ENCODE measurements around the gene MAGT1.
A peak's percentile ranks its signal among the peaks of the same experiment; 100 is the strongest.
"Not testable (repeated sequence)": the region's sequence is repeated elsewhere in the genome, so short reads cannot be mapped to it uniquely, and the experiment has no call there.

MAGT1 gene

GRCh38 chrX:77899081-77899828, 4.0 kb upstream of the MAGT1 start, which contains the start of gene COX7B:
Gene COX7B (plus strand): TSS chrX:77899468. CDS start chrX:77899554, 86 bp downstream.
- peak within 1 kb of the TSS; percentile 77 for H3K27ac ChIP-seq (ENCODE audit: poor library complexity, severe bottlenecking)
- peak; percentile 47 for TF ChIP-seq CTCF (IDR thresholded peaks at IDR 0.05; ENCODE audit: poor library complexity, severe bottlenecking)
- H3K27me3 ChIP-seq (ENCODE audit: insufficient read depth, poor library complexity, severe bottlenecking): no peaks in the 10 kb centered on the region
- peaks cover 28% of the 10 kb centered on the region for H3K36me3 ChIP-seq (ENCODE audit: low read depth)
- peaks cover 3% of the 10 kb centered on the region for H3K4me1 ChIP-seq (ENCODE audit: insufficient read depth, poor library complexity, severe bottlenecking)
- H3K9me3 ChIP-seq (ENCODE audit: severe bottlenecking): no peaks in the 10 kb centered on the region
- DNase-seq (ENCODE audit: low spot score): peak; percentile 49
- H3K4me3 ChIP-seq (ENCODE audit: severe bottlenecking): peak within 1 kb of the TSS; percentile 48
- ATAC-seq (ENCODE audit: low read depth): peak; percentile 74

GRCh38 chrX:77893713-77894112, 1.5 kb downstream of the MAGT1 start:
- ATAC-seq (ENCODE audit: low read depth) (no peak), DNase-seq (ENCODE audit: low spot score) (no peak)
- Histone ChIP-seq H3K36me3 (ENCODE audit: low read depth) (peaks cover 4% of the 10 kb centered on the region; the same call in 1 of the 2 replicates), H3K27me3 (ENCODE audit: insufficient read depth, poor library complexity, severe bottlenecking) (no peaks in the 10 kb centered on the region), H3K27ac (ENCODE audit: poor library complexity, severe bottlenecking) (no peak overlapping the region), H3K4me3 (ENCODE audit: severe bottlenecking) (peak overlapping the region; percentile 55), H3K4me1 (ENCODE audit: insufficient read depth, poor library complexity, severe bottlenecking) (peaks cover 2% of the 10 kb centered on the region), H3K9me3 (ENCODE audit: severe bottlenecking) (no peaks in the 10 kb centered on the region)
- no peak for TF ChIP-seq CTCF (IDR thresholded peaks at IDR 0.05; ENCODE audit: poor library complexity, severe bottlenecking)

- no peak overlapping the region for H3K4me3 ChIP-seq (ENCODE audit: severe bottlenecking)
- no peaks in the 10 kb centered on the region for H3K9me3 ChIP-seq (ENCODE audit: severe bottlenecking)
- ATAC-seq (ENCODE audit: low read depth): no peak
- no peaks in the 10 kb centered on the region for H3K27me3 ChIP-seq (ENCODE audit: insufficient read depth, poor library complexity, severe bottlenecking)
- no peak for TF ChIP-seq CTCF (IDR thresholded peaks at IDR 0.05; ENCODE audit: poor library complexity, severe bottlenecking)
- H3K27ac ChIP-seq (ENCODE audit: poor library complexity, severe bottlenecking): no peak overlapping the region
- H3K36me3 ChIP-seq (ENCODE audit: low read depth): peaks cover 4% of the 10 kb centered on the region; the same call in 1 of the 2 replicates
- no peaks in the 10 kb centered on the region for H3K4me1 ChIP-seq (ENCODE audit: insufficient read depth, poor library complexity, severe bottlenecking)
- no peak for DNase-seq (ENCODE audit: low spot score)
These were observed 2.3 kb downstream of the MAGT1 start for GRCh38 chrX:77892887-77893286.

GRCh38 chrX:77881418-77881817, 13.8 kb downstream of the MAGT1 start:
- H3K9me3 ChIP-seq (ENCODE audit: severe bottlenecking); DNase-seq (ENCODE audit: low spot score); ATAC-seq (ENCODE audit: low read depth); H3K4me3 ChIP-seq (ENCODE audit: severe bottlenecking); H3K4me1 ChIP-seq (ENCODE audit: insufficient read depth, poor library complexity, severe bottlenecking); H3K36me3 ChIP-seq (ENCODE audit: low read depth); H3K27ac ChIP-seq (ENCODE audit: poor library complexity, severe bottlenecking); H3K27me3 ChIP-seq (ENCODE audit: insufficient read depth, poor library complexity, severe bottlenecking): not testable (repeated sequence)

- H3K4me3 ChIP-seq (ENCODE audit: severe bottlenecking): no peak overlapping the region
- no peak overlapping the region for H3K27ac ChIP-seq (ENCODE audit: poor library complexity, severe bottlenecking)
- no peak for DNase-seq (ENCODE audit: low spot score)
- H3K27me3 ChIP-seq (ENCODE audit: insufficient read depth, poor library complexity, severe bottlenecking): no peaks in the 10 kb centered on the region
- H3K36me3 ChIP-seq (ENCODE audit: low read depth): peaks cover 12% of the 10 kb centered on the region
- ATAC-seq (ENCODE audit: low read depth): no peak
- no peaks in the 10 kb centered on the region for H3K4me1 ChIP-seq (ENCODE audit: insufficient read depth, poor library complexity, severe bottlenecking)
- TF ChIP-seq CTCF (IDR thresholded peaks at IDR 0.05; ENCODE audit: poor library complexity, severe bottlenecking): no peak
- no peaks in the 10 kb centered on the region for H3K9me3 ChIP-seq (ENCODE audit: severe bottlenecking)
These were observed 19.9 kb downstream of the MAGT1 start for GRCh38 chrX:77875372-77875771.

GRCh38 chrX:77831544-77831943, 63.7 kb downstream of the MAGT1 start:
- H3K36me3 ChIP-seq (ENCODE audit: low read depth): peaks cover 13% of the 10 kb centered on the region
- not testable (repeated sequence) for H3K4me3 ChIP-seq (ENCODE audit: severe bottlenecking); ATAC-seq (ENCODE audit: low read depth); H3K4me1 ChIP-seq (ENCODE audit: insufficient read depth, poor library complexity, severe bottlenecking); H3K9me3 ChIP-seq (ENCODE audit: severe bottlenecking); H3K27ac ChIP-seq (ENCODE audit: poor library complexity, severe bottlenecking); H3K27me3 ChIP-seq (ENCODE audit: insufficient read depth, poor library complexity, severe bottlenecking); DNase-seq (ENCODE audit: low spot score)

GRCh38 chrX:77821989-77822388, 73.2 kb downstream of the MAGT1 start:
- not testable (repeated sequence) for ATAC-seq (ENCODE audit: low read depth); H3K9me3 ChIP-seq (ENCODE audit: severe bottlenecking); DNase-seq (ENCODE audit: low spot score); H3K4me1 ChIP-seq (ENCODE audit: insufficient read depth, poor library complexity, severe bottlenecking); H3K27me3 ChIP-seq (ENCODE audit: insufficient read depth, poor library complexity, severe bottlenecking); H3K36me3 ChIP-seq (ENCODE audit: low read depth); H3K4me3 ChIP-seq (ENCODE audit: severe bottlenecking); H3K27ac ChIP-seq (ENCODE audit: poor library complexity, severe bottlenecking)
